Uterus (tissue), 4 donors: ENCODE data around the gene PRSS3. TPM values are rescaled to one million over a fixed set of nuclear protein-coding genes. Genes with fewer than 3 reads are reported as not detected.
"Not testable (repeated sequence)": the region's sequence is repeated elsewhere in the genome, so short reads cannot be mapped to it uniquely, and the experiment has no call there.

Experiments used
- DNase-seq, 2 donors: peaks; one replicate each; pipeline ENCODE4 v3.0.0-alpha.2; 2019 to 2020
- H3K27ac ChIP-seq, 2 donors: fragments of 200-600 bp; sonication (generic); 1 replicate in 1 of 2; 2 replicates in 1 of 2; pipeline ENCODE4 v1.5.1; 2016 to 2018
- H3K27me3 ChIP-seq, 2 donors: fragments of 200-600 bp; sonication (generic); one replicate each; pipeline ENCODE4 v1.5.1; 2018 to 2019; ENCODE audit warnings: control low read depth in 1 of 2
- H3K36me3 ChIP-seq, 2 donors: fragments of 200-600 bp; sonication (generic); one replicate each; pipeline ENCODE4 v1.5.1; 2019; ENCODE audit warnings: control low read depth in 1 of 2
- H3K4me1 ChIP-seq, 2 donors: fragments of 200-600 bp; sonication (generic); one replicate each; pipeline ENCODE4 v1.5.1; 2018 to 2019; ENCODE audit warnings: control low read depth in 1 of 2
- H3K4me3 ChIP-seq, 2 donors: fragments of 200-600 bp; sonication (generic); 1 replicate in 1 of 2; 2 replicates in 1 of 2; pipeline ENCODE4 v1.5.1; 2018 to 2019; ENCODE audit warnings: mild to moderate bottlenecking in 1 of 2
- H3K9me3 ChIP-seq, 2 donors: fragments of 200-600 bp; sonication (generic); one replicate each; pipeline ENCODE4 v1.5.1; 2019; ENCODE audit warnings: control low read depth in 1 of 2
- POLR2A ChIP-seq, 2 donors: fragments of 450-650 bp; IDR thresholded peaks; one replicate each; pipeline ENCODE4 v1.6.1; 2016; ENCODE audit warnings: antibody characterized with exemption in 2 of 2, mild to moderate bottlenecking in 1 of 2, moderate library complexity in 1 of 2
- intact Hi-C: fragments of 100-400 bp; cut with DNase I; formaldehyde crosslinking; loops from one replicate; pipeline ENCODE4 v1.15.1; 2023; ENCODE audit warnings: low total_unique reads
- total RNA-seq, 4 donors: library from RNA; depleted of rRNA in 3 of 4; stranded (reverse); fragments of >200 nt in 3 of 4; gene quantifications; one replicate each; pipeline versions ENCODE4 v1.1.0 to v1.2.4, GENCODE V29; 2014 to 2023
- TF ChIP-seq, protein P1 (sequence below), 4 experiments: fragments of 200-600 bp in 2 of 4; fragments of 450-650 bp in 2 of 4; sonication (generic) in 2 of 4; IDR thresholded peaks; one replicate each; pipeline ENCODE4 v1.5.1; 2016 to 2019; ENCODE audit warnings: antibody characterized with exemption in 4 of 4, mild to moderate bottlenecking in 2 of 4, moderate library complexity in 1 of 4
- donor health status: DM: yes; HTN: yes; CAD: no.

PRSS3 gene
- total RNA-seq, 4 donors from 2014 or later = not detected

DNA sequence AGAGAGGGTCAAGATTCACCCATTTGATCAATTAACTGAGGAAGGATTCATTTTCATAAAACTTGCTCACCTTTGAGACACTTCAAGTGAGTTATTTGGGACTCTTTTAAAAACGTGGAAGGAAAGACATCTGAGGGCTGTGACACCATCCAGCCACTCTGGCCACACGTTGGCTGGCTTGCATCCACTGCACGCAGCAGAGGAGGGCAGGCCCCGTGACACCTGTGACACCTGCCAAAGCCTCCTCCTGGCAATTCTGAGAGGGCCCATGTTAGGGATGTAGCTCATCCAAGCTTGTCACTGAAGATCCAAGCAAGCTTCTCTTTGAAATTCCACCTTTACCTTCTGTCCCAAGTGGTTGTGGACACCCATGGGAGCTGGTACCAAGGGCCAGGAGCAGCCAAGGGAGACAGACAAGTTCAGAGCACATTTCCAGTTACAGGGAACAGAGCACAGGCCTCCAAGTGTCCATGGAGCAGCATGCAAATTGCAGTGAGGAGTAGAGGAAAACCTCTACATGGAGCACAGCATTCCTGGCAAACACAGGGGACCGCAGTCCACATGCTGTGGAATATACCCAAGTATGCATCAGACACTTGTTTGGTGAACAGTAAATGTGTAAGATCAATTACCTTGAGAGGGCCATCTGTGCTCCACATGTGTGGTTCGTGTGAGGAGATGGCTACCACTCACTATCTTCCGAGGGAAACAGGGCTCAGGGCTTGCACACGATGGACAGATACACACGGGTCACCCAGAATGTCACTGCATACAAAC is 4.8 kb downstream of the PRSS3 start:
- intact Hi-C loops = no loop called here
- Histone ChIP-seq H3K27me3 (no peaks in the 10 kb centered on the region), H3K4me3 (no peak overlapping the region), H3K36me3 (no peaks in the 10 kb centered on the region), H3K27ac (no peak overlapping the region), H3K9me3 (no peaks in the 10 kb centered on the region), H3K4me1 (no peaks in the 10 kb centered on the region)
- no peak for DNase-seq
- TF ChIP-seq, protein P1, sequence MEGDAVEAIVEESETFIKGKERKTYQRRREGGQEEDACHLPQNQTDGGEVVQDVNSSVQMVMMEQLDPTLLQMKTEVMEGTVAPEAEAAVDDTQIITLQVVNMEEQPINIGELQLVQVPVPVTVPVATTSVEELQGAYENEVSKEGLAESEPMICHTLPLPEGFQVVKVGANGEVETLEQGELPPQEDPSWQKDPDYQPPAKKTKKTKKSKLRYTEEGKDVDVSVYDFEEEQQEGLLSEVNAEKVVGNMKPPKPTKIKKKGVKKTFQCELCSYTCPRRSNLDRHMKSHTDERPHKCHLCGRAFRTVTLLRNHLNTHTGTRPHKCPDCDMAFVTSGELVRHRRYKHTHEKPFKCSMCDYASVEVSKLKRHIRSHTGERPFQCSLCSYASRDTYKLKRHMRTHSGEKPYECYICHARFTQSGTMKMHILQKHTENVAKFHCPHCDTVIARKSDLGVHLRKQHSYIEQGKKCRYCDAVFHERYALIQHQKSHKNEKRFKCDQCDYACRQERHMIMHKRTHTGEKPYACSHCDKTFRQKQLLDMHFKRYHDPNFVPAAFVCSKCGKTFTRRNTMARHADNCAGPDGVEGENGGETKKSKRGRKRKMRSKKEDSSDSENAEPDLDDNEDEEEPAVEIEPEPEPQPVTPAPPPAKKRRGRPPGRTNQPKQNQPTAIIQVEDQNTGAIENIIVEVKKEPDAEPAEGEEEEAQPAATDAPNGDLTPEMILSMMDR (IDR thresholded peaks at IDR 0.05) = no peak
- no peak for TF ChIP-seq POLR2A (IDR thresholded peaks at IDR 0.05)

DNA sequence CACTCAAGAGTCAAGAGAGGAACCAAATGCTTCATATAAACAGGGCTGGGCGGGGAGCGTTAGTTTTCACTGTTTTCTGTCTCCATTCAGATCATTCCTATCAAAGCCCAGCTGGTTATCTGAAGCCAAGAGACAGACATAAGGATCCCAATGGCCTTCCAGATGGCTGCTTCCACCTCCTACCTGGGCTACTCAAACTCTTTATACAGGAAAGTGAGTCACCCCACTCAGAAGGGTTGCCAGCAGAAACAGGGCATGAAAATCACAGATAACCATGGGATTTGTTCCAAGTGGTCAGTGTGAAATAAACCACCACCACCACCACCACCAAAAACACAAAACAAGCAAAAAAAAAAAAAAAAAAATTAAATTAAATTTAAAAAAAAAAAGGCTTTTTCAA is 5.5 kb downstream of the PRSS3 start:
- no peak for DNase-seq
- H3K36me3 ChIP-seq = no peaks in the 10 kb centered on the region
- TF ChIP-seq POLR2A (IDR thresholded peaks at IDR 0.05) = no peak
- TF ChIP-seq, protein P1 (IDR thresholded peaks at IDR 0.05) = no peak
- no peaks in the 10 kb centered on the region for H3K27me3 ChIP-seq
- H3K27ac ChIP-seq = no peak overlapping the region
- intact Hi-C loops = no loop called here
- H3K4me3 ChIP-seq = no peak overlapping the region
- no peaks in the 10 kb centered on the region for H3K9me3 ChIP-seq
- H3K4me1 ChIP-seq = no peaks in the 10 kb centered on the region

DNA sequence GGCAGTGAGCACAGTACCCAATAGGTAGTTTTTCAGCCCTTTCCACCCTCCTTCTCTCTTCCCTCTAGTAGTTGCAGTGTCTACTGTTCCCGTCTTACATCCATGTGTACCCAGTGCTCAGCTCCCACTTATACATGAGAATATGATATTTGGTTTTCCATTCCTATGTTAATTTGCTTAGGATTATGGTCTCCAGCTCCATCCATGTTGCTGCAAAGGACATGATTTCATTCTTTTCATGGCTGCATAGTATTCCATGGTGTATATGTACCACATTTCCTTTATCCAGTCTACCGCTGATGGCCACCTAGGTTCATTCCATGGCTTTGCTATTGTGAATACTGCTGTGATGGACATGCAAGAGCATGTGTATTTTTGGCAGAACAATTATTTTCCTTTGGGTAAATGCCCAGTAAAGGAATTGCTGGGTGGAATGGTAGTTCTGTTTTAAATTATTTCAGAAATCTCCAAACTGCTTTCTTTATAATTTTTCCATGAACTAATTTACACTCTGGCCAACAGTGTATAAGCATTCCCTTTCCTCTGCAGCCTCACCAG is 6.7 kb downstream of the PRSS3 start:
- intact Hi-C loops, H3K9me3 ChIP-seq, H3K27ac ChIP-seq, H3K4me3 ChIP-seq, H3K4me1 ChIP-seq, H3K36me3 ChIP-seq, DNase-seq, H3K27me3 ChIP-seq: not testable (repeated sequence)

DNA sequence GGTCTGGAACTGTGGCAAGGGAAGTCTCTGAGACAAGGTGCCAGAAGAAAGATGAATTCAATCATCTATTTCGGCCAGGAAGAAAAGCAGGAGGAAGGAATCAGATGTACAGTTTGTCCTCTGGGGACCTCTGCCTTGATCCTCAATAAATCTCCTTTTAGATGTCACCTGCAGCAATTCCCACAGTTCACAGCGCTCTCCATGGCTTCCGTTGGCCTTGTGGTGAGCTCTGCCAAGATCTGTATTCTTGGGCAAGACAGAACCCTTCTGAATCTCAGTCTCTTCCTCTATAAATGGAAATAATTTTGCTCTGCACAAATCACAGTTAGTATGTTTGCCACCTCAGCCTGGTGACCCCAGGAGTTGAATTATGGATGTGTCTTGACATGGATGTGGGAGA is 8.8 kb downstream of the PRSS3 start:
- H3K4me3 ChIP-seq, H3K36me3 ChIP-seq, H3K4me1 ChIP-seq, DNase-seq, H3K27me3 ChIP-seq, H3K27ac ChIP-seq, H3K9me3 ChIP-seq, intact Hi-C loops: not testable (repeated sequence)

DNA sequence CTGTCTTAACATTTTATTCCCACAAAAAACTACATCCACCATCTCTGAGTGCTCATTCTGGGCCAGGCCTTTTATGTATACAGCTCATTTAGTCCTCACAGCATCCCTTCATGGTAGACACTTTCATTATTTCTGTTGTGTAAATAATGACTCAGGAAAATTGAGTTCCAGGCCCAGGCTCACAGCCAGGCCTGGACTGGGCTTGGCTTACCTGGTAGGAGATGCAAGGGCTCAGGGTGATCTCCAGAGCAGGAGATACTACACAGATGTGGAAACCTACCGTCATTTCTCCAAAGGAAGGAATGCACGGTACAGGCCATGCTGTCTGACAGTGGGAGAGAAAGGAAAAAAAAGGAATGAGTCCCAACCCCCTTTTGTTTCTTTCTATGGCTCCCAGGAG is 11.8 kb downstream of the PRSS3 start:
- H3K27ac ChIP-seq, H3K4me1 ChIP-seq, intact Hi-C loops, H3K9me3 ChIP-seq, H3K4me3 ChIP-seq, H3K36me3 ChIP-seq, H3K27me3 ChIP-seq, DNase-seq: not testable (repeated sequence)

DNA sequence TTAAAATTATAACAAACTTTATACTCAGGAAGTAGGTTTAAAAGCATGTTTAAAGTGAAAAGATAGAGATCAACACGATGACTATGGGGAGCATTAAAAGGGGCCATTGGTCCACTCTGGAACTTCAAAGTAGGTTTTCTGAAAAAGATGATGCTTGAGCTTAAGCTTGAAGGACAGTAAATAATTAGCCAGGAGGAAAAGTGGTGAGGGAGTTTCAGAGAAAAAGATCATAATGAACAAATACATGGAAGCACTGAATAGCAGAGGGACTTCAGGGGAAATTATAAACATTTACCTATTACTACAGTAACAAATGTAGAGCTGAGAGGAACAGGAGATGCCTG is 13.6 kb downstream of the PRSS3 start:
- H3K4me3 ChIP-seq, H3K4me1 ChIP-seq, H3K9me3 ChIP-seq, intact Hi-C loops, DNase-seq, H3K27me3 ChIP-seq, H3K27ac ChIP-seq, H3K36me3 ChIP-seq: not testable (repeated sequence)

DNA sequence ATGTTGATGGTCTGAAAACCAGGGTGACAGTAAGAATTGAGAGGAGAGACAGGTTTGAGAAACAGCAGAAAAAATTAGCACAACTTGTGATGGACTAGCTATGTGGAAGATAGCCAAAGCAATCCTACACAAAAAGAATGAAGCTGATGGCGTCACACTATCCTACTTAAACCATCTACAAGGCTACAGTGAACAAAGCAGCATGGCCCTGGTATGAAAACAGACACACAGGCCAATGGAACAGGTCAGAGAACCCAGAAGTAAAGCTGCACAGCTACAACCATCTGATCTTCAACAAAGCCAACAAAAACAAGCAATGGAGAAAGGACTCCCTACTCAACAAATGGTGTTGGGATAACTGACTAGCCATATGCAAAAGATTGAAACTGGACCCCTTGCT is 14.1 kb downstream of the PRSS3 start:
- intact Hi-C loops = no loop called here
- no peaks in the 10 kb centered on the region for H3K36me3 ChIP-seq
- no peak for DNase-seq
- H3K4me1 ChIP-seq = no peaks in the 10 kb centered on the region
- H3K27ac ChIP-seq = no peak overlapping the region
- H3K27me3 ChIP-seq = no peaks in the 10 kb centered on the region
- TF ChIP-seq, protein P1 (IDR thresholded peaks at IDR 0.05) = no peak
- no peak for TF ChIP-seq POLR2A (IDR thresholded peaks at IDR 0.05)
- no peak overlapping the region for H3K4me3 ChIP-seq
- no peaks in the 10 kb centered on the region for H3K9me3 ChIP-seq
